Middle frontal gyrus (tissue), 1 donor: ENCODE measurements around the gene RGS7.

Experiments used
- DNase-seq: peaks from one replicate; pipeline ENCODE4 v3.0.0-alpha.2; 2015; ENCODE audit warnings: low spot score; ENCODE audit errors: extremely low spot score

The RGS7 gene

DNA sequence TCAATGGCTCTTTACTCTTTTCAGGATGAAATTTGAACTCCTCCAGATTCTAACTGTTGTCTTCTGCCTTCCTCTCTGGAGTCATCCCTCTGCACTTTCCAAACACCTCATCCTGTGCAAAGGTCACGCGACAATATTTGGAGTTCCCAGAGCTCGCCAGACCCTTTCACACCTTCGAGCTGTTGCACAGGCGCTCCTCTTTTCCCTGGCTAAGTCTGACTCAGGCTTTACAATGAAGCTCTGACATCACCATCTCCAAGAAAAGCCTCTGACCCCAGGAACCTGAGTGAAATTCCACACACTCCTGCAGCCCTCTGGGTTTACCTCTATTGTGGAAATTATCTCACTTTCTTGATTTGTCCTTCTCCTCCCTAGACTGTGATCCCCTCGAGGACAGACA, 270.3 kb downstream of the RGS7 start:
- no peak for DNase-seq

DNA sequence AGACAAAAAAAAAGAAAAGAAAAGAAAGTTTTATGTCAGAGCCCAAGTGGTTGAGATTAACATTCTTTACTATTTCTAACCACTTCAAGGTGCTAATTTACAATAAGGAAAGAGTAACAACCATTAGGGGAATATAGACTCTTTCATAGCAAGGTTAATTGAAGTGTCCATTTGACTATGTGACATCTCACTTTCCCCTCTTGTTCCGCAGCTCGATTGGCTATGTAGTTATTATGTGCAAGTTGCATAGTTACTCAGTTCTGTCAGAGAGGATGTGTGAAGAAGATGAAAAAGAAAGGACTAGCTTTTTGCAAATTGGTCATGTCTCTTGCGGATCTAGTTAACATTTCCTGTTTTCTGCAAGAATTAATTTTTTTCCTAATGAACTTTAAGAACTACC, 273.7 kb downstream of the RGS7 start:
- DNase-seq = no peak

DNA sequence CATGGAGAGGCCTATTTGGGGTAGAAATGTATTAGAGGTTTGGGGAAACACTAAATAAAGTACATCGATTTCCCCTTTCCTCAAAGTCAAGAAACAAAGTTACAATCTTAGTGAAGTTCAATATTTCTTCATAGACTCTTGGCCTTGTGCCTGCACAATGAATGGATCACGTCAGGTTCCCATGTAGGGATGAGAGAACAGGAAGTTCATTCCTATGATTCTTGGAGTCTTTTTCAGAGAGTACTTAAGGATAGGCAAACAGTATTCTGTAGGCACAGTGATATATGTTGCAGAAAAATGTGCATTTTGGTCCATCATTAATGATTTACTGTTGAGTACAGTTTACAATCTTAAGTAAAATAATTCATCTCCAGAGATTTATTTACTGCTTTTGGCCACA, 275.5 kb downstream of the RGS7 start:
- no peak for DNase-seq

DNA sequence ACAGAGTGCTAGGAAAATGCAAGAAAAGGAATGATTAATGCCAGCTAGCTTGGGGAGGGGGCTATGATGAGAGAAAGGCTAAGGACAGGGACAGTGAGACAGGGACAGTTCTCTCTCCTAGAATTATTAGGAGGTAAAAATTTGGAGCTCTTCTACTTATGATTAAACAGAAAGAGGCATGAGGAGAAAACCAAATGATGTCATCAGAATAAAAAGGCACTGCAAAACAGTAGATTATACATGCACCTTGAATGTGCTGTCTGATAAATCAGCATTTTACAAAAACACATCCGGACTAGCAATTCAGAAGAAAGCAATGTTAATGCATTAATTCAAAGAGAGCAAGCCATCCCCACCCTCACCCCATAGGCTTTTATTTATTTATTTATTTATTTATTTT, 277.5 kb downstream of the RGS7 start:
- DNase-seq = no peak

DNA sequence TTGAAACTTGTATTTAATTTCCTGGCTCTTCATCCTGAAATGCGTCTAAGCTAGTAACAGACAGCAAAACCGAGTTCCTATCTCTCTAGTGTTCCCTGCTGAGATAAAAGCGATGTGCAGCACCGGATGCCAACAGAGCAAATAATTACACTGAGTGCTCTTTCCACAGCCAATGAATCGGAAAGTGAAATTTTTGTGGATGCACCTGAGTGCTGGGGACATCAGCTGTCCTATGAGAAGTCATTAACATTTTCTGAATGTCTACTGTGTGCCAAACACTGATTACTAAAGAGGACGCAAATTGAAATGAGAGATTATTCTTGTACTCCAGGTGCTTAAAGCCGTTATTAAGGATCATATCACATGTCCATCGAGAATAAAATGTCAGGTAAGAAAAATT, 278.0 kb downstream of the RGS7 start:
- no peak for DNase-seq

DNA sequence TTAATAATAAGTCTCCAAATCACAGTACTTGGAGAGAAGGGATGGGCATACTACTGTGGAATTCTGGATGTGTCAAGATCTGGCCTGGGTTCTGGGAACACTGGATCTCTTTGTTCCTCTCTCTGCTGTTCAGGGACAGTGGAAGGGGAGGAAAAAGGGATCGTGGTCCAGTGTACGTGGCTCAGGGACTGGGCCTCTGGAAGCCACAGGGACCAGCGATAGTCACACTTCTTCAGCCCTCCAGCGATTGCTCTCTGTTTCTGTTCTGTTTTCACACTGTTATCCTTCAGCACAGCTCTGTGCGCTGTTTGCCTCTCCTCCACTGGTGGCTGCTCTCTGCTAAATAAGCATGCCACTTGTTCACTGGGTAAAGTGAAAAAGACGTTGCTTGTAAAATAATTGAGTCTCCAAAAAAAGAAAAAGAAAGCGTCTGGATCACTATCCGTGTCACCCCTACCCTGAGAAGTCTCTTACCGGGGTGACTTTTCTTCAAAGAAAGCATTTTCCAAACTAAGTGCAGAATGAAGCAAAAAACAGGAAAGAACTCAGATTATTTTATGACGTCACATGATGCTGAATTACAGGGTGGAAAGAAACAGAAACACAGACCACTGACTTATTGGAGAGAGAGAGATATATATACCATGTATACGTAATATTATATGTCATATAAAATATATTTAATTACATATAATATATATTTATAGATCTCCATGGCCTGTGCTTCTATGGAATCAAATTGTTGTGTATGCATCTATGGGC, 279.4 kb downstream of the RGS7 start:
- no peak for DNase-seq

DNA sequence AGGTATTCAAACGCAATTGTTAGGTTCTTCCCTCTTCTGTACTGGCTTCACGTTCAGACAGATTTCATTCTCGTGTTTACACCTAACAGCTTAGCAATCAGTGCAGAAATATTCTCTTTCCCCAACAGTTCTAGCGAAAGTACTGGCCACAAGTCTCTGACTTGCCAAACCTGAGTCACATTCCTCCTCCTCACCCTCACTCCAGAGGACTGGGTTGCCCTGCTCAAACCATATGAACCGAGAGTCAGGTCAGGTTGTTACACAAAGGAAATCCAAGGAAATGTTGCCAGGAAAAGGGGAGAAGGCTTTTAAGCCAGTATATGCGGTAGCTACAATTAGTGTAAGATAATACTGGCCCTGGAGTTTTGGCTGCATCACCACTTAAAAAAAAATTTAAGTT, 282.5 kb downstream of the RGS7 start:
- DNase-seq = no peak

DNA sequence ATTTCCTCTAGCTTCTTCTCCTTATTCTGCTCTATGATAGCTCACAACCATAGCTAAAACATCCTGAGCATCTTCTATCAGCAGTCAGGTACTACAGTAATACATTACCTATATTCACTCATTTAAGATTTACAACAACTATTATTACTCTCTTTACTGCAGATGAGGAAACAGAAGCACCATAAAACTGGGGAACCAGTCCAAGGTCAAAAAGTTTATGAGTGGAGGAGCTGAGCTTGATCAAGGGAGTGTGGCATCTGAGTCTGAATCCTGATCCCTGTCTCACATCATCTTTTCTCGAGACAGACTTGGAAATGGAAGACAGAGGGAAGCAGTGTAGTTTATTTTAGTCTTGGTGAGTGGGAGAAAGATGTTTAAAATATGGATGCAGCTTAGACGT, 288.6 kb downstream of the RGS7 start:
- no peak for DNase-seq

DNA sequence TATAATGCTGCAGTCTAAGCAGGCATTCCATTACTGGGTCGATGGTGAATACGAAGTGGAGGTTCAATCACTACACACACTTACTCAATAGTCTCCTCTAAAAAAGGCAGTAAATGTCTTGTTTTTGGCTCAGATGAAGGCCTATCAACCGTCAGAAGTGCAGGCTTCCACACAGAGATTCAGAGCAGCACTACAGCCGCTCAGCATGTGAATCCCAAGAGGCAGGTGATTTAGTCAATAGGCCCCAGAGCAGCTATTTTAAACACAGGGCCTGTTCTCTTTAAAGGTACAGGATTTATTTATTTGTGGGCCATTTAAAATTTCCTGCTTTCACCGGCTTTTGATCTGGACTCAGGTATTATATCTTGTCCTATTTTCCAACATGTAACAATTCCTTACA, 293.7 kb downstream of the RGS7 start:
- no peak for DNase-seq

DNA sequence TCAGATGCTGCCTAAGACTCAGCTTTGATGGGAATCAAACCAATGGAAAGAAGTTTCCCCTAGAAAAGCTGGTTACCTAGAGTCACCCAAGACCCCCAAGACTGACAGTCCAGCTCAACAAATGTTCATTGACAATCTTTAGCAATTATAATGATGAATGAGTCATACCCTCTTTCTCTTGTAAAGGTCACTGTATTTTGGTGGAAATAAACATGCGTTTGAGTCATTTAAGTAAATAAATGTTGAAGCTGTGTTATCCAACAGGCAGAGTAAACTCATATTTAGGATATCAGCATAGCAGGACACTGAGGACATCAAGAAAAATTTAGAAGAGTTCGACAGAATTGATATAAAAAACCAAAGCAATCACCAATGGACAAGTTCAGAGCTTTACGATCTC, 295.9 kb downstream of the RGS7 start:
- DNase-seq = no peak

DNA sequence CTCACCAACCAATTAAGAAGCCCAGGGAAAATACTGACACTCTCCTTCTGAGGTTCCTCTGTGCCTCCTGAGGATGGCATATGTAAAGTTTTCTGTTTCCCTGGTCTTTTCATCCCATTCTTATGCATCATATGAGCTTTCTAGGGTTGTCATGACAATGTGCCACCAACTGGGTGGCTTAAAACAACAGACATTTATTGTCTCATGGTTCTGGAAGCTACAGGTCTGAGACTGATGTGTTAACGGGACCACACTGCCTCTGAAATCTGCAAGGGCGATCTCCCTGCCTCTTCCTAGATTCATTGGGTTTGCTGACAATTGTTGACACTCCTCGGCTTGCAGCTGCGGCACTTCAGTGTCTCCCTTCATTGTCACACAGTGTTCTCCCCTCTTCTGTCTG, 308.4 kb downstream of the RGS7 start:
- no peak for DNase-seq

DNA sequence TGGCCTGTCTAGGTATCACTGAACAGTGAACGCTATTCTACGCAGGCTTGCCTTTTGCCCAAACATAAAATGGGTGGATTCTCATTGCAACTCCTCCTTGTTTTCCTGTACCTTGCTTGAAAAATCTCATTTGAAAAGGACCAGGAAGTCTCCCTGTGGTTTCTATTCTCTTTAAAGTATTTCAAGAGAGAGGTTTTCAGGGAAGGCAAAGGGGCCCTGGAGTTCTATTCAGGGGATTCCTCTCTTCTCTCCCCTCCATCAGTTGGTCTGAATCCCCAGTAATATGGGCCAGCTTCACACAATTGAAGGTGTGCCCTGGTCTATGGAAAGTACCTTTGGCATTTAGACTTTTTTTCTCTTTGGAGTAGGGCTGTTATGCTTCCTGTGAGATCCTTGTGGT, 311.3 kb downstream of the RGS7 start:
- DNase-seq = no peak

DNA sequence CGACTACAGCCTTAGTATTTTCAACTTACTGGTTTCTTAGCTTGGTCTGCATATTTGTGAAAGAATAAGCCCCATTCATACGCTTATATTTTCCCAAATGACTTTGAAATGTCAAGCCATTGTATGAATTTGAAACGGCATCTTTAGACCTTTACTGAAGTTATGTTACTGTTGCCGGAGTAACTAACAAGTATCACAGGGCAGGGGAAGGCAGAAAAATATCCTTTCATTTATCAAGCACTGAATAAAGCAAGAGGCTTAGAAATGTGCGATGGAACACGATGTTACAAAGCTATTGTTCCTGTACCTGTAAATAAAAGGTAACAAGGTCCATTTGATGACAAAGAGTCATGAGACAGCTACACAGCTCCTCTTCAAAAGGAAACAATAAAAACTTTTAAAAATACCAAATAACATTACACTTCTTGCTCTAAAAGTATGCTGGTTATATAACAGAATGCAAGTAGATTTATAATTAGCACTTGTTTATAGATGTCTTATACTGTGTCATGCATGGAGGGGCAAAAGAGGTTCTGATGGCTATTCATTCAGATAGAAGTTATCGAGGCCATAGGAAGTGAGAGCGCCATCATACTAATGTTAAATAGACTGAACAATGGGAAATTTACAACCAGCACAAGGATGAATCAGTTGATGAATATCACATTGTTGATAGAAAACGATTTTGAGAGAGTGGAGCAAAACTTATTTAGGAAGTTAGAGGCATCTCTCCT, 322.6 kb downstream of the RGS7 start:
- no peak for DNase-seq

DNA sequence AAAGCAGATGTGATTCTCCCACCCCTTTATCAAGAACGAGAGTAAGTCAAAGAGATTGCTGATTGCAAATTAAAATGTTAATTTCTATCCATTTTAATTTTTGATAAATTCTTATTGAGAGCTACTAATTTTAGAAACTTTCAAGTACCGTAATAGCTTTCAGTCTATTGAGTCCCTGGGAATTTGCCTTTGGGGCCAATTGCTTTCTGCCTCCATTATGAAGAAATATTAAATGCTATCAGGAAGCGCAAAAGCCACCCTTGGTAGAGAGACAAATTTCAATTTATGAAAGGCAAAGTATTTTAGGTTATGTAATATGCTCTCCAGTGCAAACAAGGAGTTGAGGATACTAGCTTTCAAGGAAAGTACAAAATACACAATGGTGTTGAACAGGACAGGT, 332.2 kb downstream of the RGS7 start:
- no peak for DNase-seq

DNA sequence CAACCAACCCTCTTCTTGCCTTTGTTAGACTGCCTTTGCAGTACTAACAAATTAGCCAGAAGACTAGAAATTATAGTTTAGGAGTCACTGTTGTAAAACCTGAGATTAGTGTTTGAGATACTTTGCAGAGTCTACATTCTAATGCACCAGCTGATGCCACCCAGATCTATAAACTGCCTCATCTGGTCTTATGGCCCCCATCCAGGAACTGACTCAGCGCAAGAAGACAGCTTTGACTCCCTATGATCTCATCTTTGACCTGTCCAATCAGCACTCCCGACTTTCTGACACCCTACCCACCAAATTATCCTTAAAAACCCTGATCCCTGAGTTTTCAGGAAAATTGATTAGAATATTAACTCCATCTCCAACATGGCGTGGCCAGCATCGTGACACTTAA, 334.6 kb downstream of the RGS7 start:
- no peak for DNase-seq

DNA sequence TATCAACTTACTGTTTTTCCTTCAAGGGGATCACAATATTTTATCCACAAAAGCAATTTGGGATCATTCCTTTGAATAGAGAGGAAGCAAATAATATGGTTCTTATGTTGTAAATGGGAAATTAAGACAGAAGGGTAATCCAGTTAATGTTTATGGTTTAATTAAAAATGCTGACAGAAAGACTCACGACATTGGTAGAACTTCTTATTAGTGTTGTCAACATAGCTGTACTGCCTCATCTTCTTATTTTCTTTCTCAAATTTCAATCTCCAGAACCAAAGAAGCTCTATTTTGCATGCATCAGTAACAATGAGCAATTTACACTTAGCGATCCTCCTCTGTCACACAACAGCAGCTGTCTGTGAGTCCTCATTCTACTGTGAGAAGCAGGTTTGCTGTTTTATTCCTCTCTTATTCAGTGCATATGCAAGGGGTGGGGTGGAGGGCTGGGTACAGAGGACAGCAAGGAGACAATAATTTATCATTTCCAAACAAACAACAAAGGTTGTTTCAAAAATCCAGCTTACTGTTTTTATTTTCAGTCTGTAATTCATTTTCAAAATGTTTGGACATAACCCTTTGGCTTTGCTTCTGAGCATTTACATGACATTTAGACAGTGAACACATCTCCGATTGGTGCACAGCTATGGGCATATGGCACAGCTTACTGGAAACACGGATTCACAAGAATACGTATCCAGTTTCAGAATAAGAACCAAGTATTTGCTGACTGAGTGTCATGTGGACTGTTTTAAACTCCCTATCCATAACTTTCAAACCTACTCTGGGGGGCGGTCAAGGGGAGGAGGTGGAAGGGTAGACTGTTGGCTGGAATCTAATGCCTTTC, 335.9 kb downstream of the RGS7 start:
- no peak for DNase-seq

DNA sequence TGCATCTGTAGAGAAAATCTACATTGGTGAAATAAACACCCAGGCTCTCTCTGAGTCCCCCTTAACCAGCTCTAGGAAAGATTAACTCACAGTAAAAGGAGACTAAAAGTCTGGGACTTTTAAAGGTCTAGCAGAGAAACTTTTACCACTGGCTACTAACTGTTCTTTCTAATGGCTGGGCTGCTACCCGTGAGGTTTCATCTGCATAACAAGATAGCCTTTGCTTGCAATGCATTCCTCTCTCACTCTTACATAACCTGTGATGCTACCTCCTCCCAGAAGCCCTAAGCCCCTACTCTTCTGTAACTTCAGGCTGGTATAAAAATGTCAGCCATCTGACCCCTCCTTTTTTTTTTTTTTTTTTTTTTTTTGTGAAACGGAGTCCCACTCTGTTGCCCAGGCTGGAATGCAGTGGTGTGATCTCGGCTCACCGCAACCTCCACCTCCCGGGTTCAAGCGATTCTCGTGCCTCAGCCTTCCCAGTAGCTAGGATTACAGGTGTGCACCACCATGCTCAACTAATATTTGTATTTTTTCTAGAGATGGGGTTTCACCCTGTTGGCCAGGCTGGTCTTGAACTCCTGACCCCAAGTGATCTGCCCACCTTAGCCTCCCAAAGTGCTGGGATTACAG, 344.2 kb downstream of the RGS7 start:
- DNase-seq = no peak

DNA sequence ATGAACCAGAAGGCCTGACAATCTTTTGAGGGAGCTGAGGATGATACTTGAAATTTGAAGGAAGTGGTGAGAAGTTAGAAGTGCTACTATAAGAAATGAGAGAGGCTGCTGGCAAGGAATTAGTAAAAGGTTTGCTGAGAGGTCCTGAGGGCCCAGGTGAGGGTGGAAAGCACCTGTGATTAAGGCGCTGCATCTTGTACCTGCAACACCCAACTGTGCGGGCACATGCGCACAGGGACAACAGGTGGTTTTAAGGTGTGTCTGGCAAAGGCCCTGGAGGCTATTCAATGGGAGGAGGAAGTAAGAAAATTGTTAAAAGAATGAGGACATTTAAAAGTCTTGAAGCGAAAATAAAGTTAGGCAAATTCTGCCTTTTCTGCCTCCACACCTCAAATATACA, 349.3 kb downstream of the RGS7 start:
- DNase-seq = no peak

DNA sequence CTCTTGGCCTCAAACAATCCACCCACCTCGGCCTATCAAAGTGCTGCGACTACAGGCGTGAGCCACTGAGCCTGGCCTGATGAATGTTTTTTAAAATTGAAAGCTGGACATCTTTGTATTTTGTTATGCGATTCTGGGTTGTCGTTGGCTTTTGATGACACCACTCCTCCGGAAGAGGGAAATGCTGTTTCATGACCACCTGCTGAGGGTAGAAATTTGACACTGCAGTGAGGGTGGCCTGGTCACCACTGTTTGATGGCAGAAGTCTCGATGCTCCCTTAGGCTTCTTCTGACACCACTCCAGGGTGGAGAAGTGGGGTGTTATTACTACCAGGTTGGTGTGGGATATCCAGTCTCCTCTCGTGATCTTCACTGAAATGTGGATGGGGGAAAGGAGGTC, 357.2 kb downstream of the RGS7 start:
- DNase-seq = no peak

DNA sequence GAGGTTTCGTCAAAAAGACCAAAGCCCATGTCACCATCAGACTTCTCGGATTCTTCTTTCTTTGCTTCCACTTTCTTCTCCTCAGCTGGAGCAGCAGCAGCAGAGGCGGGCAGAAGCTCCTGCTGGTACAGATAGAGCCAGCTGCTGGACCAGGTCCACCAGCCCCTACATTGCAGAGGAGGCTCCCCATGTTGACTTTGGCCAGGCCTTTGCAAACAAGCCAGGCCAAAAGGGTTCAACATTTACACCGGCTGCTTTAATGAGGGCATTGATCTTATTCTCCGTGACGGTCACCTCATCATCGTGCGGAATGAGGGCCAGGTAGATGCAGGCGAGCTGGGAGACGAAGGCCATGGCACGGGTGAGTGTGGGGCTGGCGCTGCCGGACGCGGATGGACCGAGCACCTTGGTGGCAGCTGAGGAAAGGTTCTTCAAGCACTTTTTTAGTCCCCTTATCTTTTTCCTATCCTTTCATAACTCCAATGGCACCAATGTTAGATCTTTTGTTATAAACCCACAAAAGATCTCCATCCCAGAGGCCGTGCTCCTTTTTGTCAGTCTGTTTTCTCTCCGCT, 358.5 kb downstream of the RGS7 start:
- no peak for DNase-seq

DNA sequence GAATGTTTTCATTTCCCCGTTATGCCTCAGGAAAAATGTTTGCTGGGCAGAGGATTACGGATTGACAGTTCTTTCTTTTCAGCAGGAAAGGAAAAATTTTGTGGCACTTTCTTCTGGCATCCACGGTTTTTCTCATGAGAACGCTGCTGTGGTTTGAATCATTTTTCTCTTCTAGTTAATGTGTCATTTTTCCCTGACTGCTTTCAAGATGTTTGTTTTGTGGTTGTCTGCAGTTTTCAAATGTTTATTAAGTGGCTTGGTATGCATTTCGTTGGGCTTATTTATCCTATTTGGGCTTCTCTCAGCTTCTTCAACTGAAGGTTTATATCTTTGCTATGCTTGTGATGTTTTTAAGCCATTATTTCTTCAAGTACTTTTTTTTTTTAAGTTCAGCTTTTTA, 359.0 kb downstream of the RGS7 start:
- DNase-seq = no peak
